Esophagus squamous epithelium (tissue), 4 donors: Measurements from ENCODE around the gene SEMA7A.

Experiments
- CTCF ChIP-seq, 6 experiments: fragments of 450-650 bp in 4 of 6; fragments of 200-600 bp in 2 of 6; sonication (generic) in 2 of 6; IDR thresholded peaks; one replicate each; pipeline ENCODE4 v1.5.1; 2016 to 2019; ENCODE audit warnings: antibody characterized with exemption in 6 of 6, mild to moderate bottlenecking in 4 of 6, moderate library complexity in 4 of 6
- POLR2A ChIP-seq, 4 donors: fragments of 450-650 bp; IDR thresholded peaks; one replicate each; pipeline ENCODE4 v1.6.1; 2017; ENCODE audit warnings: antibody characterized with exemption in 4 of 4, mild to moderate bottlenecking in 4 of 4, moderate library complexity in 3 of 4

GRCh38 chr15:74454764-74455500 lies 21.2 kb upstream of the SEMA7A start:
- no peak for TF ChIP-seq CTCF (IDR thresholded peaks at IDR 0.05)
- no peak for TF ChIP-seq POLR2A (IDR thresholded peaks at IDR 0.05)
